GM21381 (cell line): Measurements from ENCODE around the gene GASK1A.
"Not testable (repeated sequence)": the region's sequence is repeated elsewhere in the genome, so short reads cannot be mapped to it uniquely, and the experiment has no call there.

Experiments used
- ATAC-seq: cut with Tn5 transposase; IDR thresholded peaks from one replicate; pipeline ENCODE4 v1.9.1; 2021; ENCODE audit warnings: mild to moderate bottlenecking, moderate library complexity; ENCODE audit not compliant: unreplicated experiment

The GASK1A gene

DNA sequence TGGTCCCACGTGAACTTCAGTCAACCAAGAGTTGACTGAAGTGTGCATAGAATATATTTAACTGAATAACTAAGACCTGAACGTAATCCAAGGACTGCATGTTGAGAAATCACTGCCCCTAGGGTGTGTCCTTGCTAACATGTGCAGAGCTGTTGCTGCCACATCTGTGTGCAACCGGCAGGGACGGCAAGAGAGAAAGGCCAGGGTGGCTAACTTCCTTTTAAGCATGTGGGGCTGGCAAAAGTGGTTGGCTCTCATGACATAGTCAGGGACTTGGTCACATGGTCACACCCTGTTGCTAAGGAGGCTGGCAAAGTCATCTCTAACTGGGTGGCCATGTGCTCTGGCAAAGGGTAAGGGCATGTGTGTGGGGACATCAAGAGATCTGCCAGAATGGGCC lies 52.4 kb downstream of the GASK1A start:
- ATAC-seq = no peak

DNA sequence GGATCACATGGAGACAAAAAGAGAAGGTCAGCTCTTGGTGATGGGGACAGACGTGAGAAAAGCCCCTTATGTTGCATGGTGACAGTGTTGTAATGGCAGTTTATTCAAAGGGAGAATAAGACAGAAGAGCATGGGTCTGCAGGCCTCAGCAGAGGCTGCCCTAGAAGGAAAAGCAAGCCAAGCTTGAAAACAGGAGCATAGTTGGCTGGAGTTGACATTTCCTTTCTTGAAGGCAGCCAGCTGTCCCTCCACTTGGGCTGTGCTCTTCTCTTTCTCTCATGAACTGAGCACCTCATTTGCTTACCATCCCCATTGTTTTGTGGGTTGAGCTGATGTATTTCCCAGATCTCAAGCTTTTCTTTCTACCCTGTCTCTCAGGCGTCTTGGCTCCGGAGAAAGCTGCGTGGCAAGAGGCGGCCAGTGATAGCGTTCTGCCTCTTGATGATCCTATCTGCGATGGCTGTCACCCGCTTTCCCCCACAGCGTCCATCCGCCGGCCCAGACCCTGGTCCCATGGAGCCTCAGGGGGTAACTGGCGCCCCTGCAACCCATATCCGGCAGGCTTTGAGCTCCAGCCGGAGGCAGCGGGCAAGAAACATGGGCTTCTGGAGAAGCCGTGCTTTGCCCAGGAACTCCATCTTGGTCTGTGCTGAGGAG lies 52.9 kb downstream of the GASK1A start:
- no peak for ATAC-seq

DNA sequence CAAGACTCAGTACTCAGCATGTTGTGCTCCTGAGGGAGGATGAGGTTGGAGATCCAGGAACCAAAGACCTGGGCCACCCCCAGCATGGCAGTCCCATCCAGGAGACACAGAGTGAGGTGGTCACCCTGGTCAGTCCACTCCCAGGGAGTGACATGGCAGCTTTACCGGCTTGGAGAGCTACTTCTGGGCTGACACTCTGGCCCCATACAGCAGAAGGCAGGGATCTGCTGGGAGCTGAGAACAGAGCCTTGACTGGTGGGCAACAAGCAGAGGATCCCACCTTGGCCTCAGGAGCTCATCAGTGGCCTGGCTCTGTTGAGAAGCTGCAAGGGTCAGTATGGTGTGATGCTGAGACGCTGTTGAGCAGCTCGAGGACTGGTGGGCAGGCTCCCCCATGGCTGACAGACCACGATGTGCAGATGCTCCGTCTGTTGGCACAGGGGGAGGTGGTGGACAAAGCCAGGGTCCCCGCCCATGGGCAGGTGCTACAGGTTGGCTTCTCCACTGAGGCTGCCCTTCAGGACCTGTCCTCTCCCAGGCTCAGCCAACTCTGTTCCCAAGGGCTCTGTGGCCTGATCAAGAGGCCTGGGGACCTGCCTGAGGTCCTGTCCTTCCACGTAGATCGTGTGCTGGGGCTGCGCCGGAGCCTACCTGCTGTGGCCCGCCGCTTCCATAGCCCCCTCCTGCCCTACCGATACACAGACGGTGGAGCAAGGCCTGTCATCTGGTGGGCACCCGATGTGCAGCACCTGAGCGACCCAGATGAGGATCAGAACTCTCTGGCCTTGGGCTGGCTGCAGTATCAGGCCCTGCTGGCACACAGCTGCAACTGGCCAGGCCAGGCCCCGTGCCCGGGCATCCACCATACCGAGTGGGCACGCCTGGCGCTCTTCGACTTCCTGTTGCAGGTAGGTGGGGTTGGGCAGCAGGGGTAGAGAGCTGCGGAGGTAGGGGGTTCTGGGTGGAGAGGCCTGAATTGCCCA lies 53.8 kb downstream of the GASK1A start:
- ATAC-seq = no peak

DNA sequence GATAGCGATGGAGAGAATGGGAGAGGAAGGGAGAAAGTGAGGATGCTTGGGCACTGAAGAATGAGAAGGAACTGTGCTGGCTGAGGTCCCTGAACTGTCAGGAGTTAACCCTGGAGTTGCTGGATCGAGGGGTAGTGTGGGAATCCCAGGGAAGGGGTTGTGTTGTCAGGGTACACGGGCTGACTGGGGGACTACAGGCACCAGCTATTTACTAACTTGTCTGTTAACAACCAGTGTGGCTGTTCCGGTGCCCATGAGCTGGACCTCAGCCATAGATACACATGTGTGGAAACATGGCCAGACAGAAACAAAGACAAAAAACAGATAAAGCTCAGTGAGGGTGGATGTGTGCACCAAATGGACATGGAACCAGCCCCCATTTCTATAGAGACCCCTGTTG lies 55.1 kb downstream of the GASK1A start:
- ATAC-seq = no peak

DNA sequence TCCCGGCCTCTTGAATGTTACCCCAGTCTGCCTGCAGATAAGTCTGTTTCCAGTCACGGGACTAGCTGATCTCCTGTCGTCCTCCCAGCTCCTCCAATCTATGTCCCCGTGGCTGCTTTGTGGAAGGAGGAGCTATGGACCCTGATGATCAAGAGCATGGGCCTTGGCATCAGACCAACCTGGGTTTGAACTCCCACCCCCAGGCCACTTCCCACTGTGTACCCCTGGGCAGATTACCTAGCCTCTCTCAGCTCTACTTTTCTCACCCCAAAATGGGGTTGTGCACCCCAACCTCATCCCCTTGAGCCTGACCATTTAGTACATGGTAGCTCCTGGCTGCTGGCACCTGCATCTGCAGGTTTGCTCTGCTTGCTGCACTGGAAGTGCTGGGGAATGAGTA lies 55.8 kb downstream of the GASK1A start:
- no peak for ATAC-seq

DNA sequence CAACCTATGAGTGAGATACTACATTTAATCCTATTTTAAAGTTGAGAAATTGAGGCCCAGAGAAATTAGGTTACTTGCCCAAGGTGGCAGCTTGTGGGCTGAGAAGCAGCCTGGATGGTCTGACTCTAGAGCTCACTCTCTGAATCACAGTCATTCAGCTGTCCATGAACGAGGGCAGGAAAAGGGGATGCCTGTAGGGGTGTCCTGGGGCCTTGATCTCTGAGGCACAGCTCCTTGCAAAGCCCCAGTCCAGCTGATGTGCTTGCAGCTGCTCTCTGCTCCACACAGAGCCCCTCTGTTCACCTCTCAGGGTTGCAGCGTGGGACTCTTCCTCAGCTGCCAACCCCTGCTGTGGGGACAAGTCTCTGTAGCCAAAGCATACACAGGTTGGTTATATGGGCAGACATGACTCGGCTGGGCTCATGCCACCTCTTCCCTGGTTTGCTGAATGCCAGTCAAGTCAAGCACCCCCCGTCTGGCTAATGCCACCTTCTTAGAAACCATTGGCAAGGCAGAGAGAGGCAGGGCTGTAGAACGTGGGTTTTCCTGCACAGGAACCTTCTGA lies 56.8 kb downstream of the GASK1A start:
- no peak for ATAC-seq

DNA sequence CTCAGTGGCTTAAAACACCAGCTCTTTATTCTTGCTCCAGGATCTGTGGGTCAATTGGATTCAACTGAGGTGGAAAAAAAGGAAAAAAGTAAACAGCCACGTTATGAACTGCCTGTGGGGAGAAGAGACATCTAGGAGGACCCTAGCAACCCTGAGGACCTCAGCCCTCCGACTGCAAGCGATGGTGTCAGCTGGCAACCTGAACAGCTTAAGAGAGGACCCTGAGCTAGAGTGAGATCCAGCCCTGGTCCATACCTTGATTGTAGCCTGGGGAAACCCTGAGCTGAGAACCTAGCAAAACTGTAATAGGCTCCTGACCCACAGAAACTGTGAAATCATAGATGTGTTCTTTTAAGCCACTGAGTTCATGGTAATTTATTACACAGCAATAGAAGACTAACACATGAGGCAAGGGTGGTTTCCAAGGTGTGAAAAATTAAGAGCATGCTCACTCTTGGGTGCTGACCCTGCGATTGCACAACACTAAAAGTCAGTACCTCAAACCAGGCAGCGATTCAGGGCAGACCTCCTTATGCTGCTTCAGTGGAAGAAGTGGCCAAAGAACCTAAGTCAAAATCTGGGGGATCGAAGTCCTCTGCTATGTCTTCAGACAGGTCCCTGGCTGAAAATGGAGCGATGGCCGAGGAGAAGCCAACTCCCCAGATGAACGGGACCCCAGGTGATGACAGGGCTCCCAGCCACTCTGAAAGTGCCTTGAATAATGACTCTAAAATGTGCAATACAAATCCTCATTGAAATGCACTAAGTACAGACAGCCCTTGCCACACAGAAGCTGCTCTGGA lies 57.7 kb downstream of the GASK1A start:
- no peak for ATAC-seq

DNA sequence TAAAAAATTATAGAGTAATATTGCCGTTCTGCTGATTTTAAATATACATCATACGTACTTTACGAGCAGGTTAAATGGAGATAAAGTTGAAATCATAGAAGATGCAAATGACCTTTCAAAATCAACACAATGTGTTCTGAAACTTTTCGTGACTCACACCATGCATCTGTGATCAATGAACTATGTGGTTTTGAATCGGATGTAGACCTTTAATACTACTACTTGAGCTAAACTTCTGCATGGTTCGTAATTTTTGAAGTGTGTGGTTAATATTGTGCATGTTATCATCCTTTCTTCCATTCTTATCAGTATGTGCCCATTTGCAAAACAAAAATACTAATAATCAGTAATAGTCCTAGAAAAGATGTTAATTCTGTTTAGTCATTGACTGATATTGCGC lies 58.9 kb downstream of the GASK1A start:
- ATAC-seq = no peak

DNA sequence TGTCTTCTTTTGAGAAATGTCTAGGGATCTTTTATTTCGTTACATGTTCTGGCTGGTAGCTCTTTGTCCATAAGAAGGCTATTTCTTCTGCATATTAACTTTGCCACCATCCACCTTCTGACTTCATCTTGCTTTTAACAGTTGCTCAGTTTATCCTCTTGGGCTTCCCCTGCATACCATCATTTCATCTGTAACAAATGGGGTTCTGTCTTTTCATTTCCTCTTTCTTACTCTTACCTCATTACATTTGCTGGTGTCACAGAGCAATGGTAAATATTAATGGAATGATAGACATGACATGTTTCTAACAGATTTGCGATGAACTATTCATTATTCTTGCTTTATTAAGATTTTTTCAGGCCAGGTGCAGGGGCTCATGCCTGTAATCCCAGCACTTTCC lies 62.4 kb downstream of the GASK1A start:
- no peak for ATAC-seq

DNA sequence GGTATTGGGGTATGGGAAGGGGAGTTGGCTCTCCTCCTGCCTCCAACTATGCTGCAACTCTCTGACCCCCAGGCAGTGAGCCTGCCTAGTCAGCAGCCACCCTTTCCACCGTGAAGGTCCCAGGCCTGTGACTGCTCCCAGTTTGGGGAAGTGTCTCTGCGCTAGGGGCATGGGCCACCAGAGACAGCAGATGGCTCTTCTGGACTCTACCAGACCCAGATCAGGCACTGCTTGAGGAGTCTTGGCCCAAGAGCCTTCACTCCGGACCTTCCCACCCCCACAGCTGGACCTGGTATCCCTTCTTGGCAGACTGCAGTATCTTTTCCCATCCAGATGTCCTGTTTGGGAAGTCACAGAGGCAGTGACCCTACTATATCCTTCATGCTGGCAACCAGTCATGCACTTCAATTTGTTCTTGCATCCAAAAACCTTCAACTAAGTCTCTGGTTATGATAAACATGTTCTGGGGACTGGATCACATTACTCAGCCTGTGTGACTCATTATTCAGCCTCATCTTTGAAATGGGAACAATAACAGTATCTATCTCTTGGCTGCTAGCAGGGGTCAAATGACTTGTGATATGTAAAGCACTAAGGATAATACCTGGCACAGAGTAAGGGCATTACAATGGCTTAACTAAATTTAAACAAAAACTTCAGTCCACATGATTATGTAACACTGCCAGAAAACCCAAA lies 64.1 kb downstream of the GASK1A start:
- no peak for ATAC-seq

DNA sequence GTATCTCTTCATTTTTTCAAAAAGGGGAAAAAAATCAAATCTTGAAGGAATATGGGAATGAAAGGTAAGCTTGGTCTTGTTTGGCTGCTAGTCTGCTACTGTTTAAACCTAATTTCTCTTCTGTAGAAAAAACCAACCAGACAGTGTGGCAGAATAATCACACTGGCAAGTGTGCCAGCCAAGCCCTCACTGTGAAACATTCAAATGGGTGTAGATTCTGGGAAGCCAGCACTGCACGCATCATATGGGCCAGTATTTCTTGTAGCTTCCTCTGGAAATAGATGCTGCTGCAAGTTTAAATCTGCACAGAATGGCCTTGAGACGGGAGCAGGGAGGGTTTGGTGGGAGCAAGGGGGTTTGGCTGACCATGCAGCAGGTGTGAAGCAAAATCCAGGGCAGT lies 64.7 kb downstream of the GASK1A start:
- ATAC-seq = no peak

DNA sequence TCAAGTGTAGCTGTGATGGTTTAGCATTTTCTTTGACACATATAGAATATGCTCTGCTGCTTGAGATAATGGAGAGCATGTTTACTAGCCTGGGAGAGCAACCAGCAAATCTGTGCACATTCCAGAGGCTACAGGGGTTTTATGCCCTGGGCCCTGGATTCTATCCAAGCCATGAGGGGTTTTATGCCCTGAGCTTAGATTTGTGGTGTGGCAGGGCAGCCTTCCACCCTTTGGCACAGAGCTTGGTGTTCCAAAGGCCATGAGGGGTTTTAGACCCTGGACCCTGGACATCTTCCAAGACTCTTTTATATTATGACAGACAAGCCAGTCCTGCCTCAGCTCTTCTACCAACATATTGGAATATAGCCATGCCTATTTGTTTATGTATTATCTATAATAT lies 66.0 kb downstream of the GASK1A start:
- not testable (repeated sequence) for ATAC-seq

DNA sequence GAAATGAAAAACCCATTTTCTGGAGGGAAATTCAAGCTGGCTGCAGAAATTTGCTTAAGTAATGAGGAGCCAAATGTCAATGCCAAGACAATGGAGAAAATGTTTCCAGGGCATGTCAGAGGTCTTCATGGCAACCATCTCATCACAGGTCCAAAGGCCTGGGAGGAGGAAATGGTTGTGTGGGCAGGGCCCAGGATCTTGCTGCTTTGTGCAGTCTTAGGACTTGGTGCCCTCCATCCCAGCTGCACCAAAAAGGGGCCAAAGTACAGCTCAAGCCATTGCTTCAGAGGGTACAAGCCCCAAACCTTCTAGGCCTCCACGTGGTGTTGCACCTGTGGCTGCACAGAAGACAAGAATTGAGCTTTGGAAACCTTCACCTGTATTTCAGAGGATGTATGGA lies 67.5 kb downstream of the GASK1A start:
- ATAC-seq = no peak

DNA sequence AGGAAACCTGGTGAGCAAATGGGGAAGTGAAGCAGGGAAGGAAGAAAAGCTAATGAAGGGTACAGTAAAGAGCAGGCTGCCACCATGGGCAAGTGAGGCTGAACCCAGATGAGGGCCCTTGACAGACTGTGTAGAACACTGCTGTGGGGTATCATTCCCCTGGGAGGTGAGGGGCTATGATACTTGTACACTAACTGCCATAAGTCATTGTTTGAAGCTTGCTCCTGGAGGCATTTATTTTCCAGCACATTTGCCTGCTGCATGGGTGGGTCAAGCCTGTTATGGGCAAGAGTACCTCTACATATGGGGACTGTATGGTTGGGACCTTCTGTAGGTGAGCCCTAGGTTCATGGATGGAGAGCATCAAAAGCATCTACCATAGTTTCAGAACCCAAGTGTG lies 69.4 kb downstream of the GASK1A start:
- no peak for ATAC-seq

DNA sequence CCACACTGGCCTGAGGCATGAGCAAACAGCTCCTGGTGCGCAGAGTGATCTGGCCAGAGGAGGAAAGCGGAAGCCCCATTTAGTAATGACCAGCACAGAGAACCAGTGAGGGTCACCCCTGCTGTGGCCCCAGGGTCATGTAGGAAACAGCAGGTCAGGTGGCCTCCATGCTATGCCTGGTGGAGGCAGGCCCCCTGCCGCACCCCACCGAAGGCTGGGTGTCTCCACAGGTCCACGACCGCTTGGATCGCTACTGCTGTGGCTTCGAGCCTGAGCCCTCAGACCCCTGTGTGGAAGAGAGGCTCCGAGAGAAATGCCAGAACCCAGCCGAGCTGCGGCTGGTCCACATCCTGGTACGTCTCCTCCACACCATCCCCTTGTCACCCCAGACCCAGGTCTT lies 74.2 kb downstream of the GASK1A start:
- ATAC-seq = no peak

DNA sequence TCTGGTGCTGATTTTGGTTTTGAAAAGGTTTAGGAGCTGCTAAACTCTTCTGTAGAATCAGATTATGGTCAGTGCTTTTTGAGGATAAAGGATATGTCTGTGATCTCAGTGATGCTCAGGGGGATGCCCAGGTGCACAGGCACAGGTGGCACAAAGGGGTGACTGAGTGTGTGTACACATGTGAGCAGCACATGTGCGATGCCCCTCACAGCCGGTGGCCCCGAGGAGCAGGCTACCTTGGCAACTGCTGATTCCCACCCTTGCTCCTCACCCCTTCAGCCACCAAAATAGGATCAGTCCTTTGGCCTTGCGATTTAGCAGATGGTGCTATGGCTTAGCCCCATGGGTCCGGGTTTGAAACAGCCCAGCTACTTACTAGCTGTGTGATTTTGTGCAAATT lies 75.6 kb downstream of the GASK1A start:
- ATAC-seq = no peak

DNA sequence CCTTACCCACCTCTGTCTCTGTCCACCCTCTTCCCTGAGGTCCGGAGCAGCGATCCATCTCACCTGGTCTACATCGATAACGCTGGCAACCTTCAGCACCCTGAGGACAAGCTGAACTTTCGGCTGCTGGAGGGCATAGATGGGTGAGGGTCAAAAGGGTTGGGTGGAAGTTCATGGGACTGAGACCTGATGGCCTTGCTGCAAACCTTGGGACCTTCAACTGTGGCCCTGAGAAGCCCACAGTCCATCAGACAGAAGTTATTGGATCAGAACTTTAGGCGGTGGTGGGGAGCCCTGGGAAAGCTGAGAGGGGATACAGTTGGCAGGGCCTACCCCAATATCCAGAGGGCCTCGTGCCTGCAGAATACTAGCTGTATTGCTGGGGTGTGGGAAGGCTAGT lies 76.3 kb downstream of the GASK1A start:
- no peak for ATAC-seq

DNA sequence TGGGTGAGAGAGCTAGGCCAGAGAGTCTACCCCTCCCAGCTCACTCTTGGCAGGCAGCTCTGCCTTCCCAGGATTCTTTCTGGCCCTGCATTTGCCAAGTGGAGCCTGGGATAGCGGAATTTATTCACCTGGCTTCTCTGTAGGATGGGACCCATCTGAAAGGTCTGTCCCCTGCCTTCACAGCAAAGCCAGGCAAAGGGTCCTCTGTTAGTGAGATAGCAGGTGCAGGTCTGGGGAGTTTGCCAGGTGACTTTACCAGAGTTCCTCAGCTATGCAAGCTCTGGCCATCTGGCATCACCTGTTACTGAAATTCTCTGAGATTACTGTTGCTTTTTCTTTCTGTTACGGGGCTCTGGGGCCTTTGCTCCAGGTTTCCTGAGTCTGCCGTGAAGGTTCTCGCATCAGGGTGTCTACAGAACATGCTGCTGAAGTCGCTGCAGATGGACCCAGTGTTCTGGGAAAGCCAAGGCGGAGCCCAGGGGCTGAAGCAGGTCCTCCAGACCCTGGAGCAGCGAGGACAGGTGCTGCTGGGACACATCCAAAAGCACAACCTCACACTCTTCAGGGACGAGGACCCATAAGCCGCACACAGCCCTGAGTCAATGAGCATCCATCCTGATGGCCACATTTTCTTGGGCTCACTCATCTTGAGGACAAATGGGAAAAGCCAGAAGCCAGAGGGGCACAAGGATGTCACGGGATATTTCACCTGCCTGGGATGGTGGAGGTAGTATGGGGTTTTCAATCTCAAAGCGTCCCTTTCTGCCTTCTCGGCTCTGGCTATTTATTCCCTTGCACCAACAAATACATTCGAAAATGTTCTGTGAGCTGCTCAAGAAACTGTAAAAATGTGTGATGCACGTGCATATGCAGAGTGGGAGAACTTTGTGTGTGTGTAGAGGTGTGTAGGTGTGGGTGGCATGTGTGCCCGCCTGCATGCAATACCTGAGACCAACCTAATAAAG lies 77.0 kb downstream of the GASK1A start:
- no peak for ATAC-seq

DNA sequence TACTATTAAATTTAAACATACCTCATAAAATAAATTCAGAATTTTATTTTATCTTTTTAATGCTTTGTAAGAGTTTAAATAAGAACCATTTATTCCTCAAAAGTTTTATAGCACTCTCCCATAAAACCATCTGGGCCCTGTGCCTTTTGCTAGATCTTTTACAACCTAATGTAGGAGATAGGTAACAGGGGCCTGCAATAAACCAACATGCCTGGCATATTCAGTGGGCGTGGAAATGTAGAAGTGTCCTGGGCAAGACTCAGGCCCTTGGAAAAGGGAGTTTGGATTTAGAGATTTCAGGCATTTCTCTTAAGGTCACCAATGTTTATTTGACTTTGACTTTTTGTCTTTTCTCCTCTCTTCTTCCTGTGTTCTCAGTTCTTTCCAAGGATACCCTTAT lies 80.3 kb downstream of the GASK1A start:
- no peak for ATAC-seq
